Measurements from ENCODE around the gene ICA1L.
"Not testable (repeated sequence)": the region's sequence is repeated elsewhere in the genome, so short reads cannot be mapped to it uniquely, and the experiment has no call there.

ICA1L gene

GRCh38 chr2:202883987-202884675 lies 12.6 kb upstream of the ICA1L start:
- H3K27me3 ChIP-seq (ENCODE audit: control insufficient read depth, insufficient read depth, low read length), result no peaks in the 10 kb centered on the region
- peaks cover 4% of the 10 kb centered on the region for H3K36me3 ChIP-seq (ENCODE audit: control insufficient read depth, insufficient read depth, low read length)
- H3K9ac ChIP-seq (ENCODE audit: low read depth, low read length), result no peak overlapping the region
- H3K9me3 ChIP-seq (ENCODE audit: control insufficient read depth, insufficient read depth, low read length), result no peaks in the 10 kb centered on the region
- H3K4me1 ChIP-seq (ENCODE audit: control insufficient read depth, insufficient read depth, low read length), result no peaks in the 10 kb centered on the region
- H3K4me3 ChIP-seq (ENCODE audit: low read depth, low read length), result no peak overlapping the region

- no peak overlapping the region for H3K9ac ChIP-seq (ENCODE audit: low read depth, low read length)
- no peaks in the 10 kb centered on the region for H3K4me1 ChIP-seq (ENCODE audit: control insufficient read depth, insufficient read depth, low read length)
- no peak overlapping the region for H3K4me3 ChIP-seq (ENCODE audit: low read depth, low read length)
- H3K9me3 ChIP-seq (ENCODE audit: control insufficient read depth, insufficient read depth, low read length), result no peaks in the 10 kb centered on the region
- peaks cover 4% of the 10 kb centered on the region for H3K36me3 ChIP-seq (ENCODE audit: control insufficient read depth, insufficient read depth, low read length)
- H3K27me3 ChIP-seq (ENCODE audit: control insufficient read depth, insufficient read depth, low read length), result no peaks in the 10 kb centered on the region
These were observed 10.0 kb upstream of the ICA1L start for GRCh38 chr2:202881570-202881969.

- no peaks in the 10 kb centered on the region for H3K36me3 ChIP-seq (ENCODE audit: control insufficient read depth, insufficient read depth, low read length)
- H3K4me1 ChIP-seq (ENCODE audit: control insufficient read depth, insufficient read depth, low read length), result no peaks in the 10 kb centered on the region
- no peak overlapping the region for H3K4me3 ChIP-seq (ENCODE audit: low read depth, low read length)
- H3K9me3 ChIP-seq (ENCODE audit: control insufficient read depth, insufficient read depth, low read length), result no peaks in the 10 kb centered on the region
- no peak overlapping the region for H3K9ac ChIP-seq (ENCODE audit: low read depth, low read length)
- no peaks in the 10 kb centered on the region for H3K27me3 ChIP-seq (ENCODE audit: control insufficient read depth, insufficient read depth, low read length)
These were observed 6.1 kb upstream of the ICA1L start for GRCh38 chr2:202877699-202878098.

- Histone ChIP-seq H3K9ac (ENCODE audit: low read depth, low read length) (peak overlapping the region; percentile 38), H3K4me3 (ENCODE audit: low read depth, low read length) (peak overlapping the region; percentile 65), H3K27me3 (ENCODE audit: control insufficient read depth, insufficient read depth, low read length) (no peaks in the 10 kb centered on the region), H3K9me3 (ENCODE audit: control insufficient read depth, insufficient read depth, low read length) (no peaks in the 10 kb centered on the region), H3K4me1 (ENCODE audit: control insufficient read depth, insufficient read depth, low read length) (no peaks in the 10 kb centered on the region), H3K36me3 (ENCODE audit: control insufficient read depth, insufficient read depth, low read length) (no peaks in the 10 kb centered on the region)
These were observed 901 bp downstream of the ICA1L start for GRCh38 chr2:202870431-202871299.

GRCh38 chr2:202861987-202862386 lies 9.6 kb downstream of the ICA1L start:
- no peaks in the 10 kb centered on the region for H3K9me3 ChIP-seq (ENCODE audit: control insufficient read depth, insufficient read depth, low read length)
- no peaks in the 10 kb centered on the region for H3K27me3 ChIP-seq (ENCODE audit: control insufficient read depth, insufficient read depth, low read length)
- no peaks in the 10 kb centered on the region for H3K4me1 ChIP-seq (ENCODE audit: control insufficient read depth, insufficient read depth, low read length)
- H3K4me3 ChIP-seq (ENCODE audit: low read depth, low read length), result no peak overlapping the region
- no peak overlapping the region for H3K9ac ChIP-seq (ENCODE audit: low read depth, low read length)
- no peaks in the 10 kb centered on the region for H3K36me3 ChIP-seq (ENCODE audit: control insufficient read depth, insufficient read depth, low read length)

GRCh38 chr2:202858601-202859000 lies 13.0 kb downstream of the ICA1L start:
- Histone ChIP-seq H3K9me3 (ENCODE audit: control insufficient read depth, insufficient read depth, low read length) (no peaks in the 10 kb centered on the region), H3K4me3 (ENCODE audit: low read depth, low read length) (no peak overlapping the region), H3K4me1 (ENCODE audit: control insufficient read depth, insufficient read depth, low read length) (no peaks in the 10 kb centered on the region), H3K27me3 (ENCODE audit: control insufficient read depth, insufficient read depth, low read length) (no peaks in the 10 kb centered on the region), H3K36me3 (ENCODE audit: control insufficient read depth, insufficient read depth, low read length) (no peaks in the 10 kb centered on the region), H3K9ac (ENCODE audit: low read depth, low read length) (no peak overlapping the region)

GRCh38 chr2:202849343-202849742 lies 22.2 kb downstream of the ICA1L start:
- not testable (repeated sequence) for H3K9me3 ChIP-seq (ENCODE audit: control insufficient read depth, insufficient read depth, low read length); H3K4me1 ChIP-seq (ENCODE audit: control insufficient read depth, insufficient read depth, low read length); H3K36me3 ChIP-seq (ENCODE audit: control insufficient read depth, insufficient read depth, low read length); H3K27me3 ChIP-seq (ENCODE audit: control insufficient read depth, insufficient read depth, low read length); H3K4me3 ChIP-seq (ENCODE audit: low read depth, low read length)
- peak overlapping the region; percentile 24 for H3K9ac ChIP-seq (ENCODE audit: low read depth, low read length)

GRCh38 chr2:202848813-202849212 lies 22.8 kb downstream of the ICA1L start:
- Histone ChIP-seq H3K27me3 (ENCODE audit: control insufficient read depth, insufficient read depth, low read length) (no peaks in the 10 kb centered on the region), H3K4me1 (ENCODE audit: control insufficient read depth, insufficient read depth, low read length) (no peaks in the 10 kb centered on the region), H3K4me3 (ENCODE audit: low read depth, low read length) (no peak overlapping the region), H3K9ac (ENCODE audit: low read depth, low read length) (peak overlapping the region; percentile 24), H3K36me3 (ENCODE audit: control insufficient read depth, insufficient read depth, low read length) (no peaks in the 10 kb centered on the region), H3K9me3 (ENCODE audit: control insufficient read depth, insufficient read depth, low read length) (no peaks in the 10 kb centered on the region)

GRCh38 chr2:202847693-202848524 lies 23.7 kb downstream of the ICA1L start:
- no peak overlapping the region for H3K9ac ChIP-seq (ENCODE audit: low read depth, low read length)
- no peak overlapping the region for H3K4me3 ChIP-seq (ENCODE audit: low read depth, low read length)
- H3K4me1 ChIP-seq (ENCODE audit: control insufficient read depth, insufficient read depth, low read length), result no peaks in the 10 kb centered on the region
- no peaks in the 10 kb centered on the region for H3K9me3 ChIP-seq (ENCODE audit: control insufficient read depth, insufficient read depth, low read length)
- no peaks in the 10 kb centered on the region for H3K27me3 ChIP-seq (ENCODE audit: control insufficient read depth, insufficient read depth, low read length)
- H3K36me3 ChIP-seq (ENCODE audit: control insufficient read depth, insufficient read depth, low read length), result no peaks in the 10 kb centered on the region

GRCh38 chr2:202844656-202845055 lies 26.9 kb downstream of the ICA1L start:
- Histone ChIP-seq H3K9me3 (ENCODE audit: control insufficient read depth, insufficient read depth, low read length) (no peaks in the 10 kb centered on the region), H3K4me3 (ENCODE audit: low read depth, low read length) (no peak overlapping the region), H3K4me1 (ENCODE audit: control insufficient read depth, insufficient read depth, low read length) (no peaks in the 10 kb centered on the region), H3K9ac (ENCODE audit: low read depth, low read length) (no peak overlapping the region), H3K36me3 (ENCODE audit: control insufficient read depth, insufficient read depth, low read length) (no peaks in the 10 kb centered on the region), H3K27me3 (ENCODE audit: control insufficient read depth, insufficient read depth, low read length) (no peaks in the 10 kb centered on the region)

GRCh38 chr2:202842690-202843089 lies 28.9 kb downstream of the ICA1L start:
- Histone ChIP-seq H3K9me3 (ENCODE audit: control insufficient read depth, insufficient read depth, low read length) (no peaks in the 10 kb centered on the region), H3K27me3 (ENCODE audit: control insufficient read depth, insufficient read depth, low read length) (no peaks in the 10 kb centered on the region), H3K9ac (ENCODE audit: low read depth, low read length) (no peak overlapping the region), H3K4me1 (ENCODE audit: control insufficient read depth, insufficient read depth, low read length) (no peaks in the 10 kb centered on the region), H3K36me3 (ENCODE audit: control insufficient read depth, insufficient read depth, low read length) (no peaks in the 10 kb centered on the region), H3K4me3 (ENCODE audit: low read depth, low read length) (no peak overlapping the region)

All from iPS-15b (cell line).